ENCODE data around the gene SH3BP1. TPM values are rescaled to one million over a fixed set of nuclear protein-coding genes. Genes with fewer than 3 reads are reported as not detected.
A peak's percentile ranks its signal among the peaks of the same experiment; 100 is the strongest.
"Not testable (repeated sequence)": the region's sequence is repeated elsewhere in the genome, so short reads cannot be mapped to it uniquely, and the experiment has no call there.

The SH3BP1 gene
- total RNA-seq, 1 donor from 2014 or later = 10.4 TPM

- H3K27me3 ChIP-seq (ENCODE audit: control insufficient read depth, insufficient read depth, low read length) = peaks cover 4% of the 10 kb centered on the region
- H3K36me3 ChIP-seq (ENCODE audit: control insufficient read depth, insufficient read depth, low read length) = no peaks in the 10 kb centered on the region
- TF ChIP-seq CTCF (IDR thresholded peaks at IDR 0.05; ENCODE audit: insufficient read depth, low read length, poor library complexity, severe bottlenecking) = no peak
- DNase-seq (ENCODE audit: low read depth) = no peak
- H3K4me3 ChIP-seq (ENCODE audit: low read depth, low read length) = peak overlapping the region; percentile 90
Observed at GRCh38 chr22:37607935-37608476, 31.5 kb upstream of the SH3BP1 start.

- Histone ChIP-seq H3K4me3 (ENCODE audit: low read depth, low read length) (peak within 1 kb of the TSS; percentile 90), H3K27me3 (ENCODE audit: control insufficient read depth, insufficient read depth, low read length) (peaks cover 4% of the 10 kb centered on the region), H3K36me3 (ENCODE audit: control insufficient read depth, insufficient read depth, low read length) (no peaks in the 10 kb centered on the region)
- peak; percentile 90 for DNase-seq (ENCODE audit: low read depth)
- no peak for TF ChIP-seq CTCF (IDR thresholded peaks at IDR 0.05; ENCODE audit: insufficient read depth, low read length, poor library complexity, severe bottlenecking)
Observed at GRCh38 chr22:37608477-37609239, 30.8 kb upstream of the SH3BP1 start, which contains the start of gene GGA1. GGA1 (plus strand) TSS chr22:37608834; CDS start chr22:37608861, 27 bp downstream.

- peak overlapping the region; percentile 90 for H3K4me3 ChIP-seq (ENCODE audit: low read depth, low read length)
- no peak for TF ChIP-seq CTCF (IDR thresholded peaks at IDR 0.05; ENCODE audit: insufficient read depth, low read length, poor library complexity, severe bottlenecking)
- no peak for DNase-seq (ENCODE audit: low read depth)
- H3K27me3 ChIP-seq (ENCODE audit: control insufficient read depth, insufficient read depth, low read length) = peaks cover 2% of the 10 kb centered on the region
- H3K36me3 ChIP-seq (ENCODE audit: control insufficient read depth, insufficient read depth, low read length) = no peaks in the 10 kb centered on the region
Observed at GRCh38 chr22:37609240-37610152, 30.0 kb upstream of the SH3BP1 start.

- DNase-seq (ENCODE audit: low read depth) = not testable (repeated sequence)
Observed at GRCh38 chr22:37610153-37610475, 29.4 kb upstream of the SH3BP1 start.

GRCh38 chr22:37610480-37611129 is 28.9 kb upstream of the SH3BP1 start:
- no peak overlapping the region for H3K4me3 ChIP-seq (ENCODE audit: low read depth, low read length)
- no peak for TF ChIP-seq CTCF (IDR thresholded peaks at IDR 0.05; ENCODE audit: insufficient read depth, low read length, poor library complexity, severe bottlenecking)
- no peaks in the 10 kb centered on the region for H3K27me3 ChIP-seq (ENCODE audit: control insufficient read depth, insufficient read depth, low read length)
- no peak for DNase-seq (ENCODE audit: low read depth)
- H3K36me3 ChIP-seq (ENCODE audit: control insufficient read depth, insufficient read depth, low read length) = peaks cover 2% of the 10 kb centered on the region

More at GRCh38 chr22:37610153-37610475, 29.4 kb upstream of the SH3BP1 start:
- not testable (repeated sequence) for H3K36me3 ChIP-seq (ENCODE audit: control insufficient read depth, insufficient read depth, low read length); H3K27me3 ChIP-seq (ENCODE audit: control insufficient read depth, insufficient read depth, low read length)
- H3K4me3 ChIP-seq (ENCODE audit: low read depth, low read length) = peak overlapping the region; percentile 90

Measured in kidney epithelial cell (primary cell).